Measurements from ENCODE around the gene RBPJL.

GRCh38 chr20:45367126-45367525 lies 60.5 kb downstream of the RBPJL start:
- TF ChIP-seq CTCF (IDR thresholded peaks at IDR 0.05; ENCODE audit: control extremely low read depth in 1 of 3, insufficient read depth in 1 of 3, low read depth in 1 of 3, low read length in 3 of 3) = no peak
- no peak for TF ChIP-seq POU5F1 (IDR thresholded peaks at IDR 0.05; ENCODE audit: low read depth, low read length)
- TF ChIP-seq POLR2AphosphoS5 (IDR thresholded peaks at IDR 0.05; ENCODE audit: low read depth, low read length) = no peak
- no peak for TF ChIP-seq POLR2A (IDR thresholded peaks at IDR 0.05; ENCODE audit: control extremely low read depth in 1 of 2, low read depth in 2 of 2, low read length in 2 of 2)
- TF ChIP-seq BRCA1 (IDR thresholded peaks at IDR 0.05; ENCODE audit: low read depth, low read length) = no peak
- TF ChIP-seq RAD21 (IDR thresholded peaks at IDR 0.05 in 1 of 2, conservative IDR thresholded peaks at IDR 0.05 in 1 of 2; ENCODE audit: low read depth in 2 of 2, low read length in 2 of 2) = no peak
- TF ChIP-seq MAX (IDR thresholded peaks at IDR 0.05) = no peak
- TF ChIP-seq EP300 (IDR thresholded peaks at IDR 0.05; ENCODE audit: borderline replicate concordance in 1 of 2, low read depth in 2 of 2, low read length in 2 of 2) = no peak
